ENCODE results near the gene PDE11A.
"Not testable (repeated sequence)": the region's sequence is repeated elsewhere in the genome, so short reads cannot be mapped to it uniquely, and the experiment has no call there.

PDE11A gene

GRCh38 chr2:178006710-178007109 is 65.9 kb downstream of the PDE11A start:
- no peak for DNase-seq

GRCh38 chr2:178005756-178006155 is 66.8 kb downstream of the PDE11A start:
- no peak for DNase-seq

GRCh38 chr2:178002038-178002437 is 70.5 kb downstream of the PDE11A start:
- DNase-seq, result no peak

GRCh38 chr2:177998996-177999395 is 73.6 kb downstream of the PDE11A start:
- DNase-seq, result no peak

- DNase-seq, result no peak
These were observed 74.6 kb downstream of the PDE11A start for GRCh38 chr2:177998006-177998405.

GRCh38 chr2:177992992-177993391 is 79.6 kb downstream of the PDE11A start:
- no peak for DNase-seq

GRCh38 chr2:177989029-177989885 is 83.3 kb downstream of the PDE11A start:
- DNase-seq, result no peak

DNA sequence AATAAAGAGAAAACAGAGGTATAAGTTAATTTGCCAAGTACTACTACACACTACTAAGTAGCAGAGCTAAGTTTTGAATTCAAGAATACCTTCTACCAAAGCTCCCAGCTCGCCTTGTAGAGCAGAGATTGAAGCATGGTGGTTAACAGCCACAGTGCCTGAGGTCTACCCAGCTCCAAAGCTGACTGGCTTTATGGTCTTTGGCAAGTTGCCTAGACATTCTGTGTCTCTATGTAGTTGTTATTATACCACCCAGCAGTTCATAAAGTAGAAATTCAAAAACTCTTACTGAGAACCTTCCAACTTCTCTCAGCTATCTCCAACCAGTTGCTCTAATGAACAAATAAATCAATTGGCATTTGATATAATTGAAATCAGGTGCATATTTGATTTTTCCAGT is 87.8 kb downstream of the PDE11A start:
- no peak for DNase-seq

DNA sequence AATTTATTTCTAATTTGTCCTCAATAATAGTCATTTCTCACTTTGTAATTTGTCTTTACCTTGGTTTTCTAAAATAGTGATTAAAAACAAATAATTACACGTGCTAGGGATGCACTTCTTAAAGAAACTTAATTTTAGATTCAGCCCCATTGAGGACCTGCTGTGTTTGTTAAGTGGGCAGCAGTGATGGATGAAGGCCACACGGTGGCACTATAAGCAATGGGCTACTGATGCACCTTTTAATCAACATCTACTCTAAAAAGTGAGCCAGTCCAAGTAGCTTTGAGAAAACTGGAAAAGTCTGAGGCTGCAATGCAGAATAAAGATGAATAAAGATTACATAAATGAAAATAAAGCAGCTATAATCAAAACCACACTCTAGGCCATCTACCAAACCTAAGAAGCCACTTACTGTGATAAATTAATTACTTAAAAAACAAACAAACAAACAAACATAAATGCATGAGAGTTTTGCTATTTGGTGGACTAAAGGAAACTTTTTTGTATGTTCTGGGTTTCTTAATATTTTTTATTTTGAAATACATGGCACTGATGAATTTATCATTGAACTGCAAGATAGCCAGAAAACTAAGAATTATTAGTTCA is 89.3 kb downstream of the PDE11A start:
- peak; percentile 4 for DNase-seq

GRCh38 chr2:177972782-177973181 is 99.8 kb downstream of the PDE11A start:
- DNase-seq, result no peak

DNA sequence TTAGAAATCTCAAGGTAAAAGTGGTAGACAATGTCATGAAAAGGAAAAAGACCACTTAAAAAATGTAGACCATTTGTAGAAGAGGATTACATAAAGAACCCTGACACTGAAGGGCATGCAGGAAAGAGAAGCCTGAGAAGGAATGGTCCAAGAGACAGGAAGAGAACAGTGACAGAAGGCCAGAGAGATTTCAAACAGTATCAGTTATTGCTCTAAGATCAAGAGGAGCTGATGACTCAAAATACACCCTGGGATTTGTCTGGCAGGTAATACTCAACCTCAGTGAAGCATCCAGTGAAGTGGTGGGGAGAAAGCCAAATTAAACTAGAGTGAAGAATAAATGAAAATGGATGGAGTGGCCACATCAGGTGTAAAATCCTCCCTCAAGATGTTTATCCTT is 100.5 kb downstream of the PDE11A start:
- no peak for DNase-seq

- no peak for DNase-seq
These were observed 101.7 kb downstream of the PDE11A start for GRCh38 chr2:177970670-177971454.

DNA sequence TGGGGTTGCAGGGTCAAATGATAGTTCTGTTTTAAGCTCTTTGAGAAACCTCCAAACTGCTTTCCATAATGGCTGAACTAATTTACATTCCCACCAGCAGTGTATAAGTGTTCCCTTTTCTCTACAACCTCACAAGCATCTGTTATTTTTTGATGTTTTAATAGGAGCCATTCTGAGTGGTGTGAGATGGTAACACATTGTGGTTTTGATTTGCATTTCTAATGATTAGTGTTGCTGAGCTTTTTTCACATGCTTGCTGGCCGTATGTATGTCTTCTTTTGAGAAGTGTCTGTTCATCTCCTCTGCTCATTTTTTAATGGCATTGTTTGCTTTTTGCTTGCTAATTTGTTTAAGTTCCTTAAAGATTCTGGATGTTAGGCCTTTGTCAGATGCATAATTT is 107.7 kb downstream of the PDE11A start:
- no peak for DNase-seq

DNA sequence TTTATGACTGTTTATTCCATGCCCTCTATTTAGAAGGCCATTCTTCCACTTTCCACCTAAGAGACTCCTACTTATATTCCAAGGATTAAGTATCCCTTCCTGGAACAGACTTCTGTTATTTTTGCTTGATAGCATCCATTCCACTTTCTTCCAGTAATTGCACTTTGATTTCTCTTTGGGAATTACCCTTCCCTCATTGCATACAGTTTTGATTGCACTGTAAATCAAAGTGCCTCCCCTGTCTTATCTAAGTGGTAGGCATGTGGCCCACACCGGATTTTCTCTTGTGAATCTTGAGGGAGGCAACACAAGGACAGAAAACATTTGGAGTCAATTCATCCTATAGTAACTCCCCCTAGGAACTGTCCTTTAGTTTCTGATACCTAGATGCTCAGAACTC is 120.4 kb downstream of the PDE11A start:
- no peak for DNase-seq

DNA sequence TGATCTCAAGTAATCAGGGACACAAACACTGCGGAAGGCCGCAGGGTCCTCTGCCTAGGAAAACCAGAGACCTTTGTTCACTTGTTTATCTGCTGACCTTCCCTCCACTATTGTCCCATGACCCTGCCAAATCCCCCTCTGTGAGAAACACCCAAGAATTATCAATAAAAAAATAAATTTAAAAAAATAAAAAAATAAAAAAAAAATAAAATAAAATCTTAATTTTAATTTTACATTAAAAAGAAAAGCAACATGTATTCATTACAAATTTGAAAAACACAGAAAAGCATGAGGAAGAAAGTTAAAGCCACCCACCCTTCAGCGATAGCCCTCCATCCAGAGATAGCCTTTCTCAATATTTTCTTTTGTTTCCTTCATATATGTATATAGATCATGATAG is 125.0 kb downstream of the PDE11A start:
- not testable (repeated sequence) for DNase-seq

DNA sequence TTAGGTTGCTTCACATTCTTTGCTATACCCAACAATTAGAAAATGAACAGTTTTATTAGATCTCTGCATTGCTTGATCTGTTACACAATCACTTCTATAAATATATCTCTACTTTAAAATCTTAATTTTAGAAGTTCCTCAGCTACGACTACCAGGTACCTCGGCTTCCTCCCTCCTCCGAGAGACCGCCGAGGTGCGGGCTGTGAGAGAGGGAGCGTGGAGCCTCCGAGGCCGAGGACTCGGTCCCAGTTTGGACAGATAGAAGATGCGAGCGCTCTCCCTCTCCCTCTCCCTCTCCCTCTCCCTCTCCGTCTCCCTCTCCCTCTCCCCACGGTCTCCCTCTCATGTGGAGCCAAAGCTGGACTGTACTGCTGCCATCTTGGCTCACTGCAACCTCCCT is 128.0 kb downstream of the PDE11A start:
- not testable (repeated sequence) for DNase-seq

DNA sequence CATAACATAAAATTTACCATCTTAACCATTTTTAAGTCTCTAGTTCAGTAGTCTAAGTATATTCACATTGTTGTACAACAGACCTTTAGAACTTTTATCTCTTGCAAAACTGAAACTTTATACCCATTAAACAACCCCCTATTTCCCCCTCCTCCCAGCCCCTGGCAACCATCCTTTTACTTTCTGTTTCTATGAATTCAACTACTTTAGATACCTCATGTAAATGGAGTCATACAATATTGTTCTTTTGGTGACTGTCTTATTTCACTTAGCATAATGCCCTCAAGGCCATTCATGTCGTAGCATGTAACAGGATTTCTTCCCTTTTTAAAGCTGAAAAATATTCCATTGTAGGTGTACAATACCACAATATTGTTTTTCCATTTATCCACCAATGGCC is 129.8 kb downstream of the PDE11A start:
- DNase-seq, result no peak

DNA sequence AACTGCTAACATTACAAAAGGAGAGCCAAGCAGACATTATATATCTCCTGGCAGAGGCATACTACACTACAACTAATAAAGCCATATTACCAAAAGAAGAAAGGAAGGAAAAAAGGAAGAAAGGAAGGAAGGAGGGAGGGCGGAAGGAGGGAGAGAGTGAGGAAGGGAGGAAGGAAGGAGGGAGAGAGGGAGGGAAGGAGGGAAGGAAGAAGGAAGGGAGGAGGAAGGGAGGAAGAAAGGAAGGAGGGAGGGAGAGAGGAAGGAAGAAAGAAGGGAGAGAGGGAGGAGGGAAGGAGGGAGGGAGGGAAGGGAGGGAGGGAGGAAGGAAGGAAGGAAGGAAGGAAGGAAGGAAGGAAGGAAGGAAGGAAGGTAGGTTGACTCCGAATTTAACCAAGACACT is 133.4 kb downstream of the PDE11A start:
- DNase-seq, result no peak

- DNase-seq, result no peak
These were observed 141.7 kb downstream of the PDE11A start for GRCh38 chr2:177930916-177931315.

- no peak for DNase-seq
These were observed 142.7 kb downstream of the PDE11A start for GRCh38 chr2:177929662-177930522.

DNA sequence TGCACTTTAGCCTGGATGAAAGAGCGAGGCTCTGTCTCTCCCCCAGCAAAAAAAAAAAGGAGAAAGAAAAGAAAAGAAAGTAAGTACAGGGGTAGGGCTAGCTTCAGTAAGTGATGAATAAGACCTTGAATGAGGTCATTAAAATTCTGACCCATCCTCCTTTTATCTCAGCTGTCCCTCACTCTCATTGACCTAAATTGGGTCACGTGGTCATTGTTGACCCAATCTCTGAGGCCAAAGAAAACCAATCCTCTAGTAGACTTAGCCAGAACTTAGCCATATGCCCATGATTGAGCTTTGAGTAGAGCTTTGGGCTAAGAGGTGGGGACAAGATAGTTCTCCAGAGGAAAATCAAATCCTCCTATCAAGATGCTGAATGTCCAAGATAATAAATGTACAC is 149.3 kb downstream of the PDE11A start:
- no peak for DNase-seq

- no peak for DNase-seq
These were observed 150.9 kb downstream of the PDE11A start for GRCh38 chr2:177921726-177922125.

- DNase-seq, result no peak
These were observed 155.4 kb downstream of the PDE11A start for GRCh38 chr2:177917169-177917568.

Measured in NCI-H187 treated with DMSO at 0.1 percent for 48 hours (cell line).